C4-2B (cell line): ENCODE data around the gene MEIS2.

Experiments used
- H3K27ac ChIP-seq: fragments of 450-650 bp; 2 replicates; pipeline ENCODE4 v1.5.1; 2017
- CTCF ChIP-seq: fragments of 450-650 bp; conservative IDR thresholded peaks from 2 replicates; pipeline ENCODE4 v1.5.1; 2017; ENCODE audit warnings: mild to moderate bottlenecking
- ZFX ChIP-seq: fragments of 450-650 bp; IDR thresholded peaks from 2 replicates; pipeline ENCODE4 v1.6.1; 2017

The MEIS2 gene

GRCh38 chr15:36903922-36904556 lies 196.3 kb downstream of the MEIS2 start:
- TF ChIP-seq ZFX: no peak
- TF ChIP-seq CTCF: no peak
- no peak overlapping the region for H3K27ac ChIP-seq

GRCh38 chr15:36903195-36903594 lies 197.2 kb downstream of the MEIS2 start:
- H3K27ac ChIP-seq: no peak overlapping the region
- TF ChIP-seq CTCF: no peak
- no peak for TF ChIP-seq ZFX

- no peak overlapping the region for H3K27ac ChIP-seq
- TF ChIP-seq ZFX: no peak
- TF ChIP-seq CTCF: no peak
These were observed 199.3 kb downstream of the MEIS2 start for GRCh38 chr15:36901012-36901411.

GRCh38 chr15:36899696-36900095 lies 200.7 kb downstream of the MEIS2 start:
- TF ChIP-seq ZFX: no peak
- no peak for TF ChIP-seq CTCF
- H3K27ac ChIP-seq: no peak overlapping the region

GRCh38 chr15:36898536-36899126 lies 201.7 kb downstream of the MEIS2 start:
- TF ChIP-seq CTCF (no peak), ZFX (no peak)

GRCh38 chr15:36897834-36898233 lies 202.5 kb downstream of the MEIS2 start:
- no peak for TF ChIP-seq ZFX
- no peak overlapping the region for H3K27ac ChIP-seq

More at GRCh38 chr15:36898536-36899126, 201.7 kb downstream of the MEIS2 start:
- H3K27ac ChIP-seq: no peak overlapping the region

- no peak overlapping the region for H3K27ac ChIP-seq
- TF ChIP-seq CTCF (no peak), ZFX (no peak)
These were observed 203.4 kb downstream of the MEIS2 start for GRCh38 chr15:36896949-36897348.

GRCh38 chr15:36894075-36894474 lies 206.3 kb downstream of the MEIS2 start:
- TF ChIP-seq CTCF (no peak), ZFX (no peak)
- H3K27ac ChIP-seq: no peak overlapping the region
